Sigmoid colon (tissue), 7 donors: ENCODE results near the gene KRT76. TPM values are rescaled to one million over a fixed set of nuclear protein-coding genes. Genes with fewer than 3 reads are reported as not detected.

Source experiments
- DNase-seq: peaks from one replicate; pipeline ENCODE4 v3.0.0-alpha.2; 2019
- H3K27ac ChIP-seq, 4 donors: fragments of 200-600 bp; sonication (generic); one replicate each; pipeline ENCODE4 v1.5.1; 2016 to 2019; ENCODE audit warnings: mild to moderate bottlenecking in 1 of 4
- H3K27me3 ChIP-seq, 3 donors: fragments of 200-600 bp; sonication (generic); one replicate each; pipeline ENCODE4 v1.5.1; 2019; ENCODE audit warnings: mild to moderate bottlenecking in 1 of 3
- H3K36me3 ChIP-seq, 4 donors: fragments of 200-600 bp; sonication (generic); one replicate each; pipeline ENCODE4 v1.5.1; 2016 to 2019
- H3K4me1 ChIP-seq, 4 donors: fragments of 200-600 bp; sonication (generic); one replicate each; pipeline ENCODE4 v1.5.1; 2017 to 2019
- H3K4me3 ChIP-seq, 4 donors: fragments of 200-600 bp; sonication (generic); one replicate each; pipeline ENCODE4 v1.5.1; 2017 to 2019; ENCODE audit warnings: mild to moderate bottlenecking in 2 of 4, moderate library complexity in 1 of 4
- H3K9me3 ChIP-seq, 4 donors: fragments of 200-600 bp in 3 of 4; sonication (generic) in 3 of 4; one replicate each; pipeline versions ENCODE4 v1.5.1 to v1.6.1; 2013 to 2019
- EP300 ChIP-seq, 4 donors: sonication (generic); formaldehyde crosslinking; IDR thresholded peaks; one replicate each; pipeline ENCODE4 v1.6.1; 2017; ENCODE audit warnings: antibody characterized with exemption in 4 of 4
- POLR2A ChIP-seq, 2 donors: fragments of 450-650 bp; IDR thresholded peaks; one replicate each; pipeline ENCODE4 v1.6.1; 2016; ENCODE audit warnings: antibody characterized with exemption in 2 of 2, mild to moderate bottlenecking in 2 of 2, moderate library complexity in 2 of 2
- POLR2AphosphoS5 ChIP-seq, 4 donors: sonication (generic); formaldehyde crosslinking; IDR thresholded peaks; one replicate each; pipeline ENCODE4 v1.6.1; 2017; ENCODE audit warnings: antibody characterized with exemption in 4 of 4
- WGBS, 2 donors: extraction: QIAGEN DNeasy Blood & Tissue Kit; methylation state at CpG; one replicate each; pipeline ENCODE4 v1.1.7; 2013; 5-methylcytosine and 5-hydroxymethylcytosine counted together
- intact Hi-C: fragments of 100-400 bp; cut with DNase I; formaldehyde crosslinking; loops from one replicate; pipeline ENCODE4 v1.15.1; 2023
- polyA plus RNA-seq, 3 donors: library from polyadenylated mRNA; stranded (reverse); fragments of 200-250 nt; gene quantifications; one replicate each; pipeline ENCODE4 v1.2.3, GENCODE V29; 2013
- total RNA-seq, 4 donors: library from RNA; depleted of rRNA; stranded (reverse); fragments of >200 nt; gene quantifications; one replicate each; pipeline ENCODE4 v1.1.0, GENCODE V29; 2016
- TF ChIP-seq, protein P1 (sequence below), 4 experiments: fragments of 450-650 bp in 3 of 4; fragments of 200-600 bp in 1 of 4; IDR thresholded peaks; one replicate each; pipeline ENCODE4 v1.5.1; 2016 to 2019; ENCODE audit warnings: antibody characterized with exemption in 4 of 4, mild to moderate bottlenecking in 3 of 4, moderate library complexity in 2 of 4
- donor health status: healthy with polysubstance abuse.
- donor health status: Bipolar disorder and iron deficiency.
- donor health status: healthy.

Gene KRT76
- total and polyA plus RNA-seq, 7 donors = not detected

DNA sequence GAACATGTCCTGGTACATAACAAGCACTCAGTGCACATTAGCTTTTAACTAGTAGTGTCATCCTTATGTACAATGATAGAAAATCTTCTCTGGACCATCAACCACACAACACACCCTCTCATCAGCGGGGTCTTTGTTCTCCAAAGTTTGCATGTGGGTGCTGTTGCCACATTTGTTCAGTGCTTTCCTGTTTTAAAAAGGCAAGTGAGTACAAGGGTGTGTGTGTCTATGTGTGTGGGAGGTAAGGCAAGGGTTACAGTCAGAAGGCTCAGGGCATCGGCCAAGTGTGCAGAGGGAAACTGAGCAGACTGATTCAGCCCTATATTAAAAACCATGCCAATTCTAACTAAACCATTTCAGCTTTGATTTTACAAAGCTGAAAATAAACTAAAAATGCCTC, 17.9 kb downstream of the KRT76 start:
- intact Hi-C loops = no loop called here
- no peaks in the 10 kb centered on the region for H3K4me1 ChIP-seq

DNA sequence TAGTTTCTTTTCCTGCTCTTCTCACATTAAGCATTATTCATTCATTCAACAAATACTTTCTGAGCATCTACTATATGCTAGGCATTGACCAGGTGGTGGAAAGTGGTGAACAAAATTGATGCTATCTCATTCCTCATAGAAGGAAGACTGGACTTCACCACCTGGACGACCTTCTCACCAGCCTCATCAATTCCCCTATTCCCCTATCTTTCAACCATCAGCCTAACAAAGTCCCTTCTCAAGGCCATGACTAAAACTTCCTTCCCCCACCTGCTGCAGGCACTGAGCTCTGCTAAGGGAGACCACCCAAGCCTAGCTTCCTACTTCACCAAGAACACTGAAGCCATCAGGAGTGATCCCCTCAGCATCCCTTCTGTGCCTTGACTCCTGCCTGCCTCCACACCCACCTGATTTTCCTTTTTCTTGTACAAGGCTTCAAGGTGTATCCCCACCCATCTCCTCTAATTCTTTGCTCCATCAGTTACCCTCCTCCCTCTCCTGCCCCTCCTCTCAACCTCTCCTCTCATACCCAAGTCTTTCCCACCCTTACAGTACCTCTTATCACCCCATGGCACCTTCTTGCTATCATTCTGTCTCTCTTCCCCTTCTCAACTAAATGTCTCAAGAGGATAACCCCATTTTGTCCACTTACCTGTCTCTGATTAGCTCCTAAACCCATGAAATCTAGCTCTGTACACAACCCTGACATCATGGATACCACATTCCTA, 19.5 kb downstream of the KRT76 start:
- no peaks in the 10 kb centered on the region for H3K27me3 ChIP-seq
- no peak overlapping the region for H3K27ac ChIP-seq
- no peaks in the 10 kb centered on the region for H3K4me1 ChIP-seq
- TF ChIP-seq POLR2A (IDR thresholded peaks at IDR 0.05) (no peak), POLR2AphosphoS5 (IDR thresholded peaks at IDR 0.05) (no peak), EP300 (IDR thresholded peaks at IDR 0.05) (no peak)
- TF ChIP-seq, protein P1, sequence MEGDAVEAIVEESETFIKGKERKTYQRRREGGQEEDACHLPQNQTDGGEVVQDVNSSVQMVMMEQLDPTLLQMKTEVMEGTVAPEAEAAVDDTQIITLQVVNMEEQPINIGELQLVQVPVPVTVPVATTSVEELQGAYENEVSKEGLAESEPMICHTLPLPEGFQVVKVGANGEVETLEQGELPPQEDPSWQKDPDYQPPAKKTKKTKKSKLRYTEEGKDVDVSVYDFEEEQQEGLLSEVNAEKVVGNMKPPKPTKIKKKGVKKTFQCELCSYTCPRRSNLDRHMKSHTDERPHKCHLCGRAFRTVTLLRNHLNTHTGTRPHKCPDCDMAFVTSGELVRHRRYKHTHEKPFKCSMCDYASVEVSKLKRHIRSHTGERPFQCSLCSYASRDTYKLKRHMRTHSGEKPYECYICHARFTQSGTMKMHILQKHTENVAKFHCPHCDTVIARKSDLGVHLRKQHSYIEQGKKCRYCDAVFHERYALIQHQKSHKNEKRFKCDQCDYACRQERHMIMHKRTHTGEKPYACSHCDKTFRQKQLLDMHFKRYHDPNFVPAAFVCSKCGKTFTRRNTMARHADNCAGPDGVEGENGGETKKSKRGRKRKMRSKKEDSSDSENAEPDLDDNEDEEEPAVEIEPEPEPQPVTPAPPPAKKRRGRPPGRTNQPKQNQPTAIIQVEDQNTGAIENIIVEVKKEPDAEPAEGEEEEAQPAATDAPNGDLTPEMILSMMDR (IDR thresholded peaks at IDR 0.05) = no peak
- no peaks in the 10 kb centered on the region for H3K36me3 ChIP-seq
- H3K9me3 ChIP-seq = peaks cover 0 to 8% (median 7%) of the 10 kb centered on the region in 4 donors
- WGBS, 2 donors = 39 to 46% methylated on average over 1 of the region's 1 CpG
- H3K4me3 ChIP-seq = no peak overlapping the region
- no peak for DNase-seq
- intact Hi-C loops = no loop called here

More for the DNA sequence above, 17.9 kb downstream of the KRT76 start:
- no peaks in the 10 kb centered on the region for H3K36me3 ChIP-seq
- no peak for DNase-seq
- H3K4me3 ChIP-seq = no peak overlapping the region
- WGBS, 2 donors = 41% methylated on average over 2 of the region's 2 CpGs
- H3K27me3 ChIP-seq = no peaks in the 10 kb centered on the region
- peaks cover 0 to 8% (median 7%) of the 10 kb centered on the region in 4 donors for H3K9me3 ChIP-seq
- TF ChIP-seq POLR2A (IDR thresholded peaks at IDR 0.05) = no peak
- no peak for TF ChIP-seq EP300 (IDR thresholded peaks at IDR 0.05)
- TF ChIP-seq POLR2AphosphoS5 (IDR thresholded peaks at IDR 0.05) = no peak
- TF ChIP-seq, protein P1 (IDR thresholded peaks at IDR 0.05) = no peak
- no peak overlapping the region for H3K27ac ChIP-seq

DNA sequence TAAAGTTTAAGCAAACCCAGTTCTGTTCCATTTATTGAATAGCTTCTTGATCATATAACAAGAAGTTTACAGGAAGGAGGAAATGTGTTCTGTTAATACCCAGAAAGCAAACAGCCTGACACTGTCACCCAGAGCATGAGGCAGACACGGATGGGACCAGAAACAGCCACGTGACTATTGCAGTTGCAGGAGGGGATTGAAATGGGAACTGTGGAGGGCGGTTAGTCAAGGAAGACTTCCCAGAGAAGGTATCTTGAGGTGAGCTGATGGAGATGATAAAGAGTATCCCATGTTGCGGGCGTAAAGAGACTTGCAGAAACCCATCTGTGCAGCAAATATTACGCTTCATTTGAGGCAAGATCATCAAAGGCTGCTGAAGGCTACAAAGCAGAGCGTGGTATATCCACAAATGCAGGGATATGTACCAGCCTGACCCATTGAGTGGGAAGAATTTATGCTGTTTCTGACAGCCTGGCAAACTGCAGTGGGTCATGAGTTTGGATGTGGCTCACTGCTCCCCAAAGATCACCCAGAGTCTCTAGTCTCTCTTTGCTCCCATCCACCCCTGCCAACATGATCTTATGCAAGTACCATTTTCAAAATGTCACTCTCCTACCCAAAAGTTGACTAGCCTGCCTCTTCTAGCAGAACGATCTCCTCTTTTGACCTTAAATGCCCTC, 20.7 kb downstream of the KRT76 start:
- H3K36me3 ChIP-seq = no peaks in the 10 kb centered on the region
- peaks cover 0 to 8% (median 6%) of the 10 kb centered on the region in 4 donors for H3K9me3 ChIP-seq
- intact Hi-C loops = no loop called here
- no peak for DNase-seq
- H3K27me3 ChIP-seq = no peaks in the 10 kb centered on the region
- 74 to 81% methylated on average over 8 of the region's 8 CpGs for WGBS, 2 donors
- H3K27ac ChIP-seq = no peak overlapping the region
- H3K4me3 ChIP-seq = no peak overlapping the region
- no peaks in the 10 kb centered on the region for H3K4me1 ChIP-seq
- TF ChIP-seq, protein P1 (IDR thresholded peaks at IDR 0.05) = no peak
- TF ChIP-seq POLR2AphosphoS5 (IDR thresholded peaks at IDR 0.05) (no peak), EP300 (IDR thresholded peaks at IDR 0.05) (no peak), POLR2A (IDR thresholded peaks at IDR 0.05) (no peak)

DNA sequence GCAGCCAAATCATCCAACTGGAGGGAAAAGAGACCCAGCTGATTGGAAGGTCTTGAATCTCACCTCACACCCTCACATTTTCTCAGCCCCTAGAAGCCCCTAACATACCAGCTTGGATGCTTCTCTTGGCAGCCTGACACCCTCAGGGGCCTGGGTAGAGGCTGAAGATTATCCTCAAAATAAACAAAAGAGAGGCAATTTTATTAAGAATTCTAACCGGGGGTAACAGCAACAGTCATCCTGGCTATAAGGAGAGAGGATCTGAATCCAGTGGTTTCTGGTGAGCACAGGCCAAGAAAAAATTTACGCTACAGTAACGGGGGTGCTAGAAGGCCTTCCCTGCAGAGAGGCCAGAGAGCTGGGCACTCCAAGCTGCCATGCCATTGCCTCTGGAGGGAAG, 21.6 kb downstream of the KRT76 start:
- 81 to 86% methylated on average over 3 of the region's 3 CpGs for WGBS, 2 donors
- intact Hi-C loops = no loop called here
- Histone ChIP-seq H3K27ac (no peak overlapping the region), H3K27me3 (no peaks in the 10 kb centered on the region), H3K4me3 (no peak overlapping the region), H3K4me1 (no peaks in the 10 kb centered on the region), H3K9me3 (peaks cover 0 to 3% (median under 1%) of the 10 kb centered on the region in 4 donors), H3K36me3 (no peaks in the 10 kb centered on the region)
- DNase-seq = no peak
- TF ChIP-seq POLR2A (IDR thresholded peaks at IDR 0.05) = no peak
- no peak for TF ChIP-seq POLR2AphosphoS5 (IDR thresholded peaks at IDR 0.05)
- TF ChIP-seq, protein P1 (IDR thresholded peaks at IDR 0.05) = no peak
- no peak for TF ChIP-seq EP300 (IDR thresholded peaks at IDR 0.05)
